HG03575 (cell line): ENCODE results near the gene GBF1.
"Not testable (repeated sequence)": the region's sequence is repeated elsewhere in the genome, so short reads cannot be mapped to it uniquely, and the experiment has no call there.

Experiments used
- ATAC-seq: cut with Tn5 transposase; IDR thresholded peaks from one replicate; pipeline ENCODE4 v1.9.1; 2021; ENCODE audit not compliant: unreplicated experiment, insufficient number of reproducible peaks, low FRiP score; ENCODE audit errors: extremely low read depth

The GBF1 gene

DNA sequence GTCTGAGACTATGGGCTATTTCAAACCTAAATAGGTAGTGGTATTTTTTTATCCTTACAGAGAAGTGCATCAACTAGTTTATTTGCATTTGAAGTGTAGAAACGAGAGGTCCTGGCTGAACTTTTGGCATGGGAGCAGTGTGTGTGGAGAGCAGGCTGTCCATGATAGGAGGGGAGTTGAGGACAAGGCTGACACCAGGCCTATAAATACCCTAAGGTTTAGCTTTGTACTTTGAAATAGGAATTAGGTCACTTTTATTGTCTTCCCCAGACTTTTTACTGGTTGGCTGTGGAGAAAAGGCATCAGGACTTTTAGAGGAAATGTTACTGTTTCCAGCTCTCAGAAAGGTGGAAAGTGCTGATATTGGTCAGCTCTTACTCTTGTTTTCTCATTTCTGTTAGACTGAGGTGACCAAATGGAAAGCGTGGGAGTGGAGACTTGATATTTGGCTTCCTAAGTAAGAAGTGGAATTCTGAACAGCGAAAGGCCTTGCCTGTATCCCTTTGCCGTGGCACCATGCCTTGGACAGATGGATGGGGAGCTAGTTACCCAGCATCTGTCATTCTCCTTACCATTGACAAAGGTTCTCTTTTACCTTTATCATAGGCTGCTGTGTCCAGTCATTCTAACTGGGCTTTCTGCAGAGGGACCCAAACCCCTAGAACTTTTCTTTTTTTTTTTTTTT, 46.0 kb downstream of the GBF1 start:
- no peak for ATAC-seq

DNA sequence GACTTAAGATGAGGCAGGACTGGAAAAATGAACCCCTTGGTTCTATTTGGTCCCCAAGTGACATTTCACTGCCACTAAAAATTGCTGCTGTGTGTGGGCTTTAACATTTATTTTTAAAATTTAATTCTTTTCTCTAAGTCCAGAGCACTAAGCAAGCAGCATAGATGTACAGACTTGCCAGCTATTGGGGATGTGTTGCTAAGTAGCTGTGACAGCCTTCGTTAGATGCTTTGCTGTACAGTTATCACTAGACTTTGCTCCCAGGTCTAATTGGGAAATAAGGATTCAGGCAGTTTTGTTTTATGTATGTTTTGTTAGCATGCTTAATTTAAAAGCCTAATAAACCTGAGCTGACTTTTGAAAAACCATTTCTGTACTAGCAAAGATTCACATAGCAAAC, 51.8 kb downstream of the GBF1 start:
- no peak for ATAC-seq

- ATAC-seq: no peak
Observed at GRCh38 chr10:102298899-102299298, 53.6 kb downstream of the GBF1 start.

DNA sequence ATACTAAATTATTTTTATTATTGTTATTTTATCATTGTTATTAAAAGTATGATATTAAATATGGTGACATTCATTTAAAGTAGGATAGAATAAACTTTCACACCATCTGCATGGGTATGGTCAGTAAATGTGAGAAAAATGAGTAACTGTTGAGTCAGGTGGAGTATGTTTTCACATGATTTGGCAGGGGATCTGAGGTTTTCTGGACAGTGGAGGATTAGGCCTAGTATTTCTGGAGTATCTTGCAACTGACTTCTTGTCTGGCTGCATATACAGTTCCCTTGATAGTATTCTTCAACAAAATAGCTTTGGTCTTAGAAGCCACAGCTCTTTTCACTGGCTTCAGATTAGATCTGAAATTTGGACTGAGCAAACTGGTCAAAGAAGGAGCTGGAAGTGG, 54.5 kb downstream of the GBF1 start:
- no peak for ATAC-seq

DNA sequence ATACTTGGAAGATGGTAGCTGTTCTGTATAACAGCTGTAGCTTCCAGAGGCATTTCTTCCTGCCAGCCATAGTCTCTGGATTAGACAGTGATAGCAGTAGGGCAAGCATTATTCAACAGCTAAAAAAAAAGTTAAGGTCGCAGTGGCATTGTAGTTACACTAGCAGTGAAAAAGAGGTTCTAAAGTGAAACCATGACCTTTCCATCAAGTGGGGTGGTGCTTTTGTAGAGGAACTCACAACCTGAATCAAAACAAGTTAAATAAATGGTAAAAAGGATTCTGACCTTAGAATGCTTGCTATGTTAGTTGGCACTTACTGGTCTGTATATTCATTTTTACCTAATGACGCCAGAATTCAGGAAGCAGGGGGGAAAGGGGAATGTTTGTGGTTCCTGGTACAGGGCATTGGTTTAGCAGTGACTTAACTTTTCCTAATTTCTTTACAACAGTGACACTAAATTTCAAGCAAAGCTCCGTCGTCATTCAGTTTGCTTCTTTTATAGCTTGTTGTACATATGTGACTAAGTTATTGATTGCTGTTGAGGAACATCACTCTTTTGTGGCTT, 55.0 kb downstream of the GBF1 start:
- ATAC-seq: no peak

DNA sequence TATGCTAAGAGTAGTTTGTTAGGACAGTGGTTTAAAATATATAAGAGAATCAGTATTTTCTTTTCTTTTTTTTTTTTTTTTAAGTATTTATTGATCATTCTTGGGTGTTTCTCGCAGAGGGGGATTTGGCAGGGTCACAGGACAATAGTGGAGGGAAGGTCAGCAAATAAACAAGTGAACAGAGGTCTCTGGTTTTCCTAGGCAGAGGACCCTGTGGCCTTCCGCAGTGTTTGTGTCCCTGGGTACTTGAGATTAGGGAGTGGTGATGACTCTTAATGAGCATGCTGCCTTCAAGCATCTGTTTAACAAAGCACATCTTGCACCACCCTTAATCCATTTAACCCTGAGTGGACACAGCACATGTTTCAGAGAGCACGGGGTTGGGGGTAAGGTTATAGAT, 55.6 kb downstream of the GBF1 start:
- not testable (repeated sequence) for ATAC-seq

DNA sequence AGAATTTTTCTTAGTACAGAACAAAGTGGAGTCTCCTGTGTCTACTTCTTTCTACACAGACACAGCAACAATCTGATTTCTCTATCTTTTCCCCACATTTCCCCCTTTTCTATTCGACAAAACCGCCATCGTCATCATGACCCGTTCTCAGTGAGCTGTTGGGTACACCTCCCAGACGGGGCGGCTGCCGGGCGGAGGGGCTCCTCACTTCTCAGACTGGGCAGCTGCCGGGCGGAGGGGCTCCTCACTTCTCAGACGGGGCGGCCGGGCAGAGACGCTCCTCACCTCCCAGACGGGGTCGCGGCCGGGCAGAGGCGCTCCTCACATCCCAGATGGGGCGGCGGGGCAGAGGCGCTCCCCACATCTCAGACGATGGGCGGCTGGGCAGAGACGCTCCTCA, 56.0 kb downstream of the GBF1 start:
- not testable (repeated sequence) for ATAC-seq

DNA sequence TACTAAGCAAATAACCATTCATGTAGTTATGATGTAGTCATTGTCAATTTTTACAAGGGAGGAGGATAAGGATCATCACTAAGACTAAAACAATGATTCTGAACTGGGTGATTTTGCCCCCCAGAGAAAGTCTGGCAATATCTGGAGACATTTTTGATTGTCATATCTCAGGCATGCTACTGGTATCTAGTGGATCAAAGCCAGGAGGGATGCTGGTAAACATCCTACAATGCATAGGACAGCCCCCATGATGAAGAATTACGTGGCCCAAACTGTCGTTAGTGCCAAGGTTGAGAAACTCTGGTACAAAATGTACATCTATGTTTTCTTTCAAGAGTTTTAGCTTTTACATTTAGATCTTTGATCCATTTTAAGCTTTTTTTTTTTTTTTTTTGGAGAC, 57.3 kb downstream of the GBF1 start:
- no peak for ATAC-seq

- ATAC-seq: no peak
Observed at GRCh38 chr10:102306006-102306405, 60.7 kb downstream of the GBF1 start.

- ATAC-seq: no peak
Observed at GRCh38 chr10:102306710-102307109, 61.4 kb downstream of the GBF1 start.

- not testable (repeated sequence) for ATAC-seq
Observed at GRCh38 chr10:102308318-102308717, 63.0 kb downstream of the GBF1 start.

DNA sequence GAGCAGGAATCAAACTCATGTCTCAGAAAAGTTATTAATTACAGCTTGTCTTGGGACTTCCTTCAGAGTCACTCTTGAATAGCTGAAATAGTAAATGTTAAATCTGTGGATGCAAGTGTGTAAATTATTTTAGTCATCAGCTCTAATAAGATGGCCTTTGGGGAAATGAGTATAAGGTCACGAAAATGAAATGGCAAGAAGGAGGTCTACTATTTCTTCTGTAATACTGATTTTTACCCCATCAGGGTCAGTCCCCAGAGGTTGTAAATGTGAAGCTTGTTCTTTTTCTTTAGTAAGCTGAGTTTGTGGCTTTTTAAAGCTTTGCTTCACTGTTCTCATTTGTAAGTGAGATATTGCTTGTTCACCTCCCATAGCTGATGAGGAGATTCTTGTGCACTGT, 63.9 kb downstream of the GBF1 start:
- ATAC-seq: no peak

- no peak for ATAC-seq
Observed at GRCh38 chr10:102309916-102310315, 64.6 kb downstream of the GBF1 start.

DNA sequence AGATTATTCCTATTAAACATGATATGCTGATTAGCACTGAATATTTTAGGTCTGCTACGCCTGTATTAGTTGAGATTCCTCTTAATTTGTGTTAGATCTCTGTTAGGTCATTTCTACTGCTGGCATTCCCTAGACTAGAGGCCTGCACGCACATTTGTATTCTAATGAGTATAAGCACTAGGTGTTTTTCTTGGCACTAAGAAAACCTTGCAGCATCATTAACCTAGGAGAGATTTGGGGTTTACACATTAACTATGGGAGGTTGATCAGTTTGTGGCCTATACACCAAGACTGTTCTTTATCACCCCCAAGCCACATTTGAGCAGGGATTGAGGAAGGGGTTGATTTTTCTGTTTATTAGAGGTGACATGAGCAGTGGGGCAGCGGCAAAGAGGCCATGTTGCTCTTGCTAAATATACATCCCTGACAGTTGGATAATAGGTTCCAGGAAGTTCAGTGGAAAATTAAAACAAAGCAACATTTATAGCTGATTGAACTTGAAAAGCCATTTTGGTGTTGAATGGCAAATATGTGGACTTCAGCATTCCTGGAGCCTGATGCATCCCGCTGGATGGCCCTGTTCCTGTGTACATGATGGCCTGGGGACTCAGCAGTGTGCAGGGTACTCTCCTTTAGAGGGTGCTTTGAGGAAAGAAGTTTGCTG, 65.2 kb downstream of the GBF1 start:
- ATAC-seq: no peak

DNA sequence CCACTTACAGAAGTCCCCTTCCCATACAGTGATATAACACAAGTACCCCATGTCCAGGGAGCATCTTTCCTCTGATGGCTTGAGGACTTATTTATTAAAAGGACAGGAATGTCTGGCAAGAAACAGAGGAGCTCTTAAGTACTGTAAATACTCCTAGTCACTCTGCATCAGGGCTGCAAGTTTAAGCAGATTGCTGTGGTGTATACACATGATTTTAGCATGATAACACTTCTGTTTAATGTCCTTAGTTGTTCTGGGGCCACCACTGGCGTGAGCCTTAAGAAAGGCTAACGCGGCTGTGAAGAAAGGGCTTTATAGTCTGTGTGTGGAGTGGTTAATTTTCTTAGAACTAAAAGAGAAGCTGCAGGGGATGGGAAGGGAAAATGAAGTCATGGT, 65.7 kb downstream of the GBF1 start:
- no peak for ATAC-seq

DNA sequence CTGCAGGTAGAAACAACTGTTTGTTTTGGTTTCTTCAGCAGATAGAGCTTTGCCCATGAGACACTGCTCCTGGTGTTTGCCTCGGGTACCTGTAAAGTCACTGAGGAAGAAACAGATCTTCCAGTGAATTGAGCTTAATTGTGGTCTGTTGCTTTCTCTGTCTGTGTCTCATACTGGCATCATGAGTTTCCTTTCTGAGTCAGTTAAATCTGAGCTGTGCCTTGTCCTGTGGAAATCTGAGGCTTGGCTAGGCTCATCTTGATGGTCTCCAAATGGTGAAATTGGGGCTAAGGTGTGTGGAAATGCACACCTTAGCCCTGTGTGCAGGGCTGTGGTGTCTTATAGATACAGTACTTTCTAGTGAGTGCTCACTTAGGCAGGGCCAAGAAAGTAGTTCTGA, 67.4 kb downstream of the GBF1 start:
- ATAC-seq: no peak

- ATAC-seq: no peak
Observed at GRCh38 chr10:102313221-102313896, 68.0 kb downstream of the GBF1 start.

DNA sequence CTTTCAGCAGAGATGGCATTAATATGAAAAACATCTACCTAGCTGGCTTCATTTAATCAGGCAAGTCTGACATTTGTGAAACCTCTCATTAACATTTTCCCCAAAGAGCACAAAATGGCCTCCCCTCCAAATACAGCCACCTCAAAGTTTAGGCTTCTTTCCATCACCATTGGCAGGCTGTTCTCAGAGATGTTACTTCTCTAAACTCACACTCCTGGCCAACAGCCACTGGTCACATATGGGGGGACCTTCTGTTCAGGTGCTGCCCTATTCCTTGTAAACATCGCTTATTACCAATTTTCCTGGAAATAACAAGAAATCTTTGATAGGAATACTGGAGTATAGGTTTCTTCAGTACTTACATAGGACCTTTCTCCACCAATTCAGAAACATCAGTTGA, 69.5 kb downstream of the GBF1 start:
- ATAC-seq: no peak

DNA sequence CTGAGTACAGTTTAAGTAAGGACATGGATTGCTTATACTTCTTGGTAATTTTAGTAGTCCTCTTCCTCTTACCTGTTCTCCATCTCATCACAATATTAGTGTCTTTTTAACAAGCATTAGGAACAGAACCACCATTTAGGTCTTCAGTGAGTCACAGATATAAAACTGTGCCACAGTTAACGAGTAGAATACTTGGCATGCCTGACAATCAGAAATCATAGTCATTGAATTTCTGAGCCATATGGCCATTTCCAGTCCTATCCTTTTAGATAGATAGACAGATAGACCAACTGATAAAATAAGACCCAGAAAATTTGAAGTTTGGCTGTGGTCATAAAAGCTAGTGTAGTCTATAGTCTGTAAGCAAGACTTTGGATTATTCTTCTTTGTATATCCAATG, 71.1 kb downstream of the GBF1 start:
- ATAC-seq: no peak

GRCh38 chr10:102322914-102323313, 77.6 kb downstream of the GBF1 start:
- no peak for ATAC-seq
